Progenitor cell of endocrine pancreas (in vitro differentiated cells): ENCODE data around the gene NT5C3A. TPM values are rescaled to one million over a fixed set of nuclear protein-coding genes. Genes with fewer than 3 reads are reported as not detected.

Experiments
- DNase-seq: peaks from one replicate; pipeline ENCODE4 v3.0.0; 2021; ENCODE audit warnings: low spot score; ENCODE audit not compliant: unreplicated experiment
- H3K27ac Mint-ChIP-seq: 2 replicates; pipeline ENCODE4 v1.8.0; 2021; ENCODE audit warnings: mild to moderate bottlenecking, moderate library complexity, mixed read lengths
- H3K27me3 Mint-ChIP-seq: 2 replicates; pipeline ENCODE4 v1.8.0; 2021; ENCODE audit warnings: mixed read lengths
- H3K36me3 Mint-ChIP-seq: 2 replicates; pipeline ENCODE4 v1.8.0; 2022; ENCODE audit warnings: mixed read lengths; ENCODE audit not compliant: insufficient read depth
- H3K4me1 Mint-ChIP-seq: 2 replicates; pipeline ENCODE4 v1.8.0; 2021; ENCODE audit warnings: low read depth, mixed read lengths
- H3K4me3 Mint-ChIP-seq: 2 replicates; pipeline ENCODE4 v1.8.0; 2021; ENCODE audit warnings: low read depth, mild to moderate bottlenecking, moderate library complexity, mixed read lengths
- H3K9me3 Mint-ChIP-seq: 2 replicates; pipeline ENCODE4 v1.8.0; 2021; ENCODE audit warnings: low read depth, mixed read lengths
- total RNA-seq: library from RNA; stranded (reverse); gene quantifications from 2 replicates; pipeline ENCODE4 v1.2.1, GENCODE V29; 2021
- TF ChIP-seq, protein P1 (sequence below): fragments of 200-600 bp; sonication (generic); IDR thresholded peaks from one replicate; pipeline ENCODE4 v1.5.0; 2021; ENCODE audit warnings: antibody characterized with exemption, mild to moderate bottlenecking; ENCODE audit not compliant: unreplicated experiment

NT5C3A gene
- total RNA-seq, 1 donor from 2014 or later: 35.0 TPM

DNA sequence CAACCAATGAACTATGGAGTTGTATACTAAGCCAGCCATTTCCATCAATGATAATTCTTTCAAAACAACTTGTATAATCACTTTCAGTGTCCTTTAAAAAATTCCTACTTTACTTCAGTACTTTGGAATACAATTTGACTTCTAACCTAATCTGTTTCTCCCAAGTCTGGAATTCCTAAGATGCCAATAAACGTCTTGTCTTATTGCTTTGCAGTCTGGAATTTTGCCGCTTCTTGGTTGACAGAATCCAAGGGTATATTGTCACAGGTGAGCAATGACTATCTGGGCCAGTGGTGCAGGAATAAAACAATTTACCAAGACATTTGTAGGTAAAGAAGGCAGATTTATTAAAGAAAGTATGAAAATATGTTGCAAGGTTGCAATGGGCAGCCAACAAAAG is 24.8 kb upstream of the NT5C3A start:
- Mint-ChIP-seq H3K27ac (no peak overlapping the region), H3K27me3 (no peaks in the 10 kb centered on the region)

DNA sequence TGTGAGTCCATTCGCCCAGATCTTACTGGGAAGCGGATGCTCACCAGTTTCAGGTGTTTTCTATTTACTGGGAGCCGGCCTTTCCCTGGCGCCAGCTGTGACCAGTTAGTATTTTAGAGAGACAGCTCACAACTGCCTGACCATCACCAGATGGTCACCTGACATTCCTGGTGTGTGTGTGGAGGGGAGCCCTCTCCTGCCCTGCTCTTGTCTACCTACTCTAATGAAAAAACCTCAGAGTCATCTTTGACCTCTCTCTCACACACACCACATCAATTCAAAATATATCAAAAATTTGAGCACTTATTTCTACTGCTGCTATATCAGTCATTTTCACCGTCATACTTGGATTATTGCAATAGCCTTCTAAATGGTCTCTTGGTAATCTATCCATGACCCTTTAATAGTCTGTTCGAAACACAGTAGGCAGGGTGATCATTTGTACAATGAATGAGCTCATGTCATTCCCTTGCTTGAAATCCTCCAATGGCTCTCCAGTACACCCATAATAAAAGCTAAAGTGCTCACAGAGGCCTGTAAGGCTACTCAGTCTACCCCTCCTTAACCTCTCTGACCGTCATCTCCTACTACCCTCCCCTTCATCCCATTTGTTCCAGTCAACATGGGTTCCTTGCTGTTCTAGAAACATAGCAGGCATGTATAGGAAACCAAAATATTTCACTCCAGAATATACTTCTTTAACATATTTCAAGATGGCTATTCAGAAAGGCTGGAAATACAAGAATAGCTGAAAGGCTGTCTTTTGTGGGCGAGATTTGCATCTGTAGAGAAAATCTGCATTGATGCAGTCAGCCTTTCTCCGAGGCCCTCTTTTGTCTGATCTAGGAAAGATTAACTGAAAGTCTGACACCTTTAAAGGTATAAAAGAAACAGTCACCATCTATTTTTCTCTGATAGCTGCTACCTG is 17.5 kb upstream of the NT5C3A start:
- H3K27me3 Mint-ChIP-seq: no peaks in the 10 kb centered on the region
- H3K36me3 Mint-ChIP-seq: no peaks in the 10 kb centered on the region
- no peaks in the 10 kb centered on the region for H3K4me1 Mint-ChIP-seq
- no peak overlapping the region for H3K4me3 Mint-ChIP-seq
- DNase-seq: no peak
- H3K9me3 Mint-ChIP-seq: no peaks in the 10 kb centered on the region
- TF ChIP-seq, protein P1, sequence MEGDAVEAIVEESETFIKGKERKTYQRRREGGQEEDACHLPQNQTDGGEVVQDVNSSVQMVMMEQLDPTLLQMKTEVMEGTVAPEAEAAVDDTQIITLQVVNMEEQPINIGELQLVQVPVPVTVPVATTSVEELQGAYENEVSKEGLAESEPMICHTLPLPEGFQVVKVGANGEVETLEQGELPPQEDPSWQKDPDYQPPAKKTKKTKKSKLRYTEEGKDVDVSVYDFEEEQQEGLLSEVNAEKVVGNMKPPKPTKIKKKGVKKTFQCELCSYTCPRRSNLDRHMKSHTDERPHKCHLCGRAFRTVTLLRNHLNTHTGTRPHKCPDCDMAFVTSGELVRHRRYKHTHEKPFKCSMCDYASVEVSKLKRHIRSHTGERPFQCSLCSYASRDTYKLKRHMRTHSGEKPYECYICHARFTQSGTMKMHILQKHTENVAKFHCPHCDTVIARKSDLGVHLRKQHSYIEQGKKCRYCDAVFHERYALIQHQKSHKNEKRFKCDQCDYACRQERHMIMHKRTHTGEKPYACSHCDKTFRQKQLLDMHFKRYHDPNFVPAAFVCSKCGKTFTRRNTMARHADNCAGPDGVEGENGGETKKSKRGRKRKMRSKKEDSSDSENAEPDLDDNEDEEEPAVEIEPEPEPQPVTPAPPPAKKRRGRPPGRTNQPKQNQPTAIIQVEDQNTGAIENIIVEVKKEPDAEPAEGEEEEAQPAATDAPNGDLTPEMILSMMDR: no peak
- no peak overlapping the region for H3K27ac Mint-ChIP-seq

More for the DNA sequence above, 24.8 kb upstream of the NT5C3A start:
- peaks cover 3% of the 10 kb centered on the region for H3K4me1 Mint-ChIP-seq
- TF ChIP-seq, protein P1: no peak
- no peak overlapping the region for H3K4me3 Mint-ChIP-seq
- no peaks in the 10 kb centered on the region for H3K9me3 Mint-ChIP-seq
- DNase-seq: no peak
- no peaks in the 10 kb centered on the region for H3K36me3 Mint-ChIP-seq

DNA sequence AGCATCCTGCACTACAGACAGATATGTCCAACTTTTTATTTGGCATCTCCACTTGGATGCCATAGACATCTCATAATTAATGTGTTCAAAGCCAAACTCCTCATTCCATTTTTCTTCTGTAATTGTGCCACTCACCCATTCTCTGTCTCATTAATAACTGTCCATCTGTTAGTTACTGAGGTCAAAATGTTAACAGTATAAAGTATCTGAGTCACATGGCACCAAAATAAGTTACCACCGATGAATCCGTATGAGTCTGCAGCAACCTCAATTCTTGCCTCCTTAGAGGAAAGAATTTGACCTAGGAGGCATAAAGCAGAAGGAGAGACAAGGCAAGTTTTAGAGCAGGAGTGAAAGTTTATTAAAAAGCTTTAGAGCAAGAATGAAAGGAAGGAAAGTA is 16.5 kb upstream of the NT5C3A start:
- no peak for DNase-seq
- Mint-ChIP-seq H3K4me1 (no peaks in the 10 kb centered on the region), H3K27ac (no peak overlapping the region), H3K9me3 (no peaks in the 10 kb centered on the region), H3K4me3 (no peak overlapping the region), H3K27me3 (no peaks in the 10 kb centered on the region), H3K36me3 (no peaks in the 10 kb centered on the region)
- TF ChIP-seq, protein P1: no peak

DNA sequence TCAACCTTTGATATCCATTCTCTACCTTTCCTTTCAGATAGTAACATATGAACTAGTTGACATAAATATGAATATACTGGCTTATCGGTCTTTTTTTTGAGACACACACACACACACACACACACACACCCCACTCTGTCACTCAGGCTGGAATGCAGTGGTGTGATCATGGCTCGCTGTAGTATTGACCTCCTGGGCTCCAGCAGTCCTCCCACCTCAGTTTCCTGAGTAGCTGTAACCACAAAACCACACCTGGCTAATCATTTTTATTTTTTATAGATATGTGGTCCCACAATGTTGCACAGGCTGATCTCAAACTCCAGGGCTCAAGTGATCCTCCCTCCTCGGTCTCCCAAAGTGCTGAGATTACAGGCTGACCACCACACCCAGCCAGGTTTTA is 14.2 kb upstream of the NT5C3A start:
- TF ChIP-seq, protein P1: no peak
- Mint-ChIP-seq H3K9me3 (peaks cover 3% of the 10 kb centered on the region), H3K4me3 (no peak overlapping the region), H3K4me1 (no peaks in the 10 kb centered on the region), H3K27ac (no peak overlapping the region), H3K27me3 (no peaks in the 10 kb centered on the region), H3K36me3 (peaks cover 1% of the 10 kb centered on the region)
- DNase-seq: no peak

DNA sequence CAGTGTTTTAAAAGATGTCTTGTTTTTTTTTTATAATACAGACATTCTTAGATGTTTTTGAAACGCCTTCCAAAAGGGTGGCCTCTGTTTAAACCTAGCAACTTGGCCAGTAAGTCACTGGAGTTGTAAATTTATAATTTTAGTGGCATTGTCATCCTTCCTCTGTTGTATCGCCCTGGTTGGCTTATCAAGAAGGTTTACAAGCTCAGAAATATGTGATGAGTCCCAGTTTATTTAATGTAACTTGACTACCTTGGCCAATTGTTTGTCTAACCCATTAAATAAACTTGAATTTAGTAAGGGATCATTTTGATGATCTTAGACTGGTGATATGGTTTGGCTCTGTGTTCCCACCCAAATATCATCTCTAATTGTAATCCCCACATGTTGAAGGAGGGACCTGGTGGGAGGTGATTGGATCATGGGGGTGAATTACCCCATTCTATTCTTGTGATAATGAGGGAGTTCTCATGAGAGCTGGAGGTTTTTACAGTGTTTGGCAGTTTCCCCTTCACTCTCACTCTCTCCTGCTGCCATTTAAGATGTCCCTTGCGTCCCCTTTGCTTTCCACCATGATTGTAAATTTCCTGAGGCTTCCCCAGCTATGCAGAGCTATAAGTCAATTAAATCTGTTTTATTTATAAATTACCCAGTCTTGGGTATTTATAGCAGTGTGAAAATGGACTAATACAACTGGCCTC is 13.4 kb upstream of the NT5C3A start:
- H3K4me3 Mint-ChIP-seq: no peak overlapping the region

More for the DNA sequence above, 13.4 kb upstream of the NT5C3A start:
- H3K36me3 Mint-ChIP-seq: peaks cover 2% of the 10 kb centered on the region
- H3K27ac Mint-ChIP-seq: no peak overlapping the region
- no peaks in the 10 kb centered on the region for H3K27me3 Mint-ChIP-seq
- TF ChIP-seq, protein P1: no peak
- no peak for DNase-seq
- no peaks in the 10 kb centered on the region for H3K4me1 Mint-ChIP-seq
- H3K9me3 Mint-ChIP-seq: peaks cover 7% of the 10 kb centered on the region
